ENCODE measurements around the gene ANKRD28. TPM values are rescaled to one million over a fixed set of nuclear protein-coding genes. Genes with fewer than 3 reads are reported as not detected.

Gene ANKRD28
- total and polyA plus RNA-seq, 2 experiments from 2014 or later, result 15.2 to 61.3 TPM

GRCh38 chr3:15673536-15673935 is 124.2 kb downstream of the ANKRD28 start (continued):
- TF ChIP-seq ZNF462 (CRISPR knock-in tag; IDR thresholded peaks at IDR 0.05) (no peak), NANOG (IDR thresholded peaks at IDR 0.05; ENCODE audit: borderline replicate concordance) (no peak), POLR2AphosphoS5 (IDR thresholded peaks at IDR 0.05; ENCODE audit: low read depth) (no peak), CTCF (conservative IDR thresholded peaks at IDR 0.05; ENCODE audit: low read depth in 2 of 2) (no peak), ZNF114 (CRISPR knock-in tag; IDR thresholded peaks at IDR 0.05) (no peak), EZH2phosphoT487 (IDR thresholded peaks at IDR 0.05; ENCODE audit: unreplicated experiment) (no peak)

GRCh38 chr3:15667484-15667883 is 130.3 kb downstream of the ANKRD28 start:
- no peak for ATAC-seq
- H3K4me3 Mint-ChIP-seq, result no peak overlapping the region
- TF ChIP-seq ETS1 (IDR thresholded peaks at IDR 0.05) (no peak), POLR2AphosphoS5 (IDR thresholded peaks at IDR 0.05; ENCODE audit: low read depth) (no peak), CTCF (conservative IDR thresholded peaks at IDR 0.05; ENCODE audit: low read depth in 2 of 2) (no peak), ZNF114 (CRISPR knock-in tag; IDR thresholded peaks at IDR 0.05) (no peak), STAT1 (IDR thresholded peaks at IDR 0.05; ENCODE audit: unreplicated experiment) (no peak), CREB1 (CRISPR knock-in tag; IDR thresholded peaks at IDR 0.05; ENCODE audit: low read depth) (no peak), REST (IDR thresholded peaks at IDR 0.05; ENCODE audit: unreplicated experiment) (no peak)

More at GRCh38 chr3:15667484-15667883, 130.3 kb downstream of the ANKRD28 start:
- no peaks in the 10 kb centered on the region for H3K27me3 ChIP-seq (ENCODE audit: insufficient read depth)
- no peaks in the 10 kb centered on the region; the same call in 1 of the 2 replicates for H4K20me1 ChIP-seq (replicated peaks; ENCODE audit: insufficient read depth)
- H2AFZ ChIP-seq, result no peak overlapping the region
- H3K79me2 ChIP-seq (replicated peaks; ENCODE audit: insufficient read depth), result no peaks in the 10 kb centered on the region
- Mint-ChIP-seq H3K4me1 (peaks cover 19% of the 10 kb centered on the region), H3K27ac (0 out of 2 replicates have a peak overlapping the region, but pooled peaks have one; percentile 53), H3K27me3 (ENCODE audit: insufficient read depth, low read depth, poor library complexity) (no peaks in the 10 kb centered on the region), H3K9me3 (peaks cover 10% of the 10 kb centered on the region; the same call in 2 of the 3 replicates), H3K36me3 (ENCODE audit: low read depth) (peaks cover 22% of the 10 kb centered on the region; the same call in 2 of the 3 replicates)
- H3F3A ChIP-seq (replicated peaks; ENCODE audit: low read depth), result no peaks in the 10 kb centered on the region
- peaks cover 32% of the 10 kb centered on the region for H3K4me1 ChIP-seq (ENCODE audit: insufficient read depth)
- no peak overlapping the region for H3K4me2 ChIP-seq
- peaks cover 8% of the 10 kb centered on the region; the same call in 1 of the 2 replicates for H3K36me3 ChIP-seq (ENCODE audit: insufficient read depth)
- H3K9me2 ChIP-seq (ENCODE audit: insufficient read depth), result no peaks in the 10 kb centered on the region
- no peak overlapping the region for H3K27ac ChIP-seq (ENCODE audit: low read depth)
- H3K4me3 ChIP-seq, result no peak overlapping the region
- no peak for DNase-seq (ENCODE audit: low spot score)
